ENCODE data around the gene CASP2. TPM values are rescaled to one million over a fixed set of nuclear protein-coding genes. Genes with fewer than 3 reads are reported as not detected.
A peak's percentile ranks its signal among the peaks of the same experiment; 100 is the strongest.

The CASP2 gene
- total and polyA plus RNA-seq, 2 of the 13 experiments (the other 11 are each of a cell fraction or from before 2014, with no cell fraction given) = 10.2 to 13.7 TPM

GRCh38 chr7:143248761-143249354, 39.3 kb upstream of the CASP2 start (continued):
- peak; percentile 38; the same call in 1 of the 2 replicates for TF ChIP-seq ZGPAT (CRISPR knock-in tag; IDR thresholded peaks at IDR 0.05)
- TF ChIP-seq FOSL2 (CRISPR knock-in tag; IDR thresholded peaks at IDR 0.05) = no peak
- TF ChIP-seq ZNF275 (CRISPR knock-in tag; IDR thresholded peaks at IDR 0.05; ENCODE audit: borderline replicate concordance) = no peak
- peak; percentile 47; the same call in 1 of the 2 replicates for TF ChIP-seq FOXA3 (CRISPR knock-in tag; IDR thresholded peaks at IDR 0.05)
- TF ChIP-seq SNAPC5 (CRISPR knock-in tag; IDR thresholded peaks at IDR 0.05; ENCODE audit: borderline replicate concordance) = no peak
- TF ChIP-seq XBP1 (CRISPR knock-in tag; IDR thresholded peaks at IDR 0.05) = no peak
- no peak for TF ChIP-seq MXD1 (CRISPR knock-in tag; IDR thresholded peaks at IDR 0.05)
- no peak for TF ChIP-seq CAMTA2 (CRISPR knock-in tag; IDR thresholded peaks at IDR 0.05; ENCODE audit: borderline replicate concordance)
- TF ChIP-seq FLYWCH1 (CRISPR knock-in tag; IDR thresholded peaks at IDR 0.05) = no peak
- 0 out of 2 replicates have a peak, but pooled peaks have one; percentile 21 for TF ChIP-seq KDM2A (CRISPR knock-in tag; IDR thresholded peaks at IDR 0.05; ENCODE audit: borderline replicate concordance, low read depth)
- TF ChIP-seq ZNF446 (CRISPR knock-in tag; IDR thresholded peaks at IDR 0.05) = no peak
- no peak for TF ChIP-seq NFE2 (CRISPR knock-in tag; IDR thresholded peaks at IDR 0.05)
- TF ChIP-seq EZH2 (conservative IDR thresholded peaks at IDR 0.05; ENCODE audit: low read depth, low read length) = no peak
- TF ChIP-seq ZBTB34 (CRISPR knock-in tag; IDR thresholded peaks at IDR 0.05) = 0 out of 2 replicates have a peak, but pooled peaks have one; percentile 34
- no peak for TF ChIP-seq ZNF557 (CRISPR knock-in tag; IDR thresholded peaks at IDR 0.05)
- no peak for TF ChIP-seq WIZ (CRISPR knock-in tag; IDR thresholded peaks at IDR 0.05)
- peak; percentile 68 for TF ChIP-seq HMG20A (CRISPR knock-in tag; IDR thresholded peaks at IDR 0.05; ENCODE audit: borderline replicate concordance)
- TF ChIP-seq SP1 (IDR thresholded peaks at IDR 0.05) = no peak
- TF ChIP-seq SP1 (CRISPR knock-in tag; IDR thresholded peaks at IDR 0.05) = no peak
- TF ChIP-seq CEBPZ (IDR thresholded peaks at IDR 0.05; ENCODE audit: low read length) = no peak
- TF ChIP-seq ZNF205 (CRISPR knock-in tag; IDR thresholded peaks at IDR 0.05) = peak; percentile 67; the same call in 1 of the 2 replicates
- no peak for TF ChIP-seq ZNF768 (CRISPR knock-in tag; IDR thresholded peaks at IDR 0.05)
